WI38 (cell line): ENCODE results near the gene WDR88.

Source experiments
- H3K4me3 ChIP-seq: 2 replicates; pipeline ENCODE4 v1.5.1; 2011; ENCODE audit warnings: low read depth, mild to moderate bottlenecking, control low read depth, low read length
- TF ChIP-seq, protein P1 (sequence below): IDR thresholded peaks from 2 replicates; pipeline ENCODE4 v1.5.1; 2012; ENCODE audit warnings: low read depth, mild to moderate bottlenecking, control low read depth, low read length

WDR88 gene

GRCh38 chr19:33196446-33197193, 64.7 kb downstream of the WDR88 start:
- TF ChIP-seq, protein P1, sequence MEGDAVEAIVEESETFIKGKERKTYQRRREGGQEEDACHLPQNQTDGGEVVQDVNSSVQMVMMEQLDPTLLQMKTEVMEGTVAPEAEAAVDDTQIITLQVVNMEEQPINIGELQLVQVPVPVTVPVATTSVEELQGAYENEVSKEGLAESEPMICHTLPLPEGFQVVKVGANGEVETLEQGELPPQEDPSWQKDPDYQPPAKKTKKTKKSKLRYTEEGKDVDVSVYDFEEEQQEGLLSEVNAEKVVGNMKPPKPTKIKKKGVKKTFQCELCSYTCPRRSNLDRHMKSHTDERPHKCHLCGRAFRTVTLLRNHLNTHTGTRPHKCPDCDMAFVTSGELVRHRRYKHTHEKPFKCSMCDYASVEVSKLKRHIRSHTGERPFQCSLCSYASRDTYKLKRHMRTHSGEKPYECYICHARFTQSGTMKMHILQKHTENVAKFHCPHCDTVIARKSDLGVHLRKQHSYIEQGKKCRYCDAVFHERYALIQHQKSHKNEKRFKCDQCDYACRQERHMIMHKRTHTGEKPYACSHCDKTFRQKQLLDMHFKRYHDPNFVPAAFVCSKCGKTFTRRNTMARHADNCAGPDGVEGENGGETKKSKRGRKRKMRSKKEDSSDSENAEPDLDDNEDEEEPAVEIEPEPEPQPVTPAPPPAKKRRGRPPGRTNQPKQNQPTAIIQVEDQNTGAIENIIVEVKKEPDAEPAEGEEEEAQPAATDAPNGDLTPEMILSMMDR = no peak

DNA sequence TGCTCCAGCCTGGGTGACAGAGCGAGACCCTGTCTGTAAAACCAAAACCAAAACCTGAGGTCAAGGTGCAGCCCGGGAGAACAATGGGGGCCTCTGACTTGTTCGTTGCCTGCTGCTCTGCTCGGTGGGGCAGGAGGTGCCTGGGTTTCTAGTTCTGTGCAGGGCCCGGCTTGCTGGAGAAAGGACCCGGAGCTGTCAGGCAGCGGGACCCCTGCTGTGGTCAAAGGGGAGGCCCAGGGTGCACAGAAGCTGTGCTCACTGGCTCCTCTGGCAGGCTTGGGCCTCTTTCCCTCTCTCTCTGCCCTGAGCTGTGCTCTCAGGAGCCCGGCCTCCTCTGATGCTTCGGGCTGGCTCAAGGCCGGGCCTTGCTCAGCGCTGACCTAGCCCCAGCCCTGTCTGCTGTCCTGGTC, 65.7 kb downstream of the WDR88 start:
- no peak overlapping the region for H3K4me3 ChIP-seq
- TF ChIP-seq, protein P1 = no peak

More at GRCh38 chr19:33196446-33197193, 64.7 kb downstream of the WDR88 start:
- no peak overlapping the region for H3K4me3 ChIP-seq

DNA sequence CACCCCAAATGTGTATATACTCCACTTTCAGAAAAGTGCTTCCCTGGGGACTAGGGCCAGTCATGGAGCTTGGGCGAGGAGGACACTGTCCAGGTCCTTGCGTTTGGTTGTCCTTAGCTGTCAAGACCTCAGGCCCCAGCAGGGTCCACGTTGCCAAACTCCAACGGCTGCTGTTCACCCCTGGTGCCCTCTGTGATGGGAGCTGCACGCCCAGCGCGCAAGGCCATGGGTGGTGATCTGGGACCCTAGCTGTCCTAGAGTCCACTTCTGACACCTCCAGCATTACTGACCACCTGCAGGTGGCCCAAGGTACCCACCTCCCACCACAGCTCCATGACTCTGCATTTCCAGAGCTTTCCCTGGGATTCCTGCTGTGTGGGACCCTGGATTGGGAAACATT, 66.3 kb downstream of the WDR88 start:
- H3K4me3 ChIP-seq = no peak overlapping the region
- TF ChIP-seq, protein P1 = no peak

DNA sequence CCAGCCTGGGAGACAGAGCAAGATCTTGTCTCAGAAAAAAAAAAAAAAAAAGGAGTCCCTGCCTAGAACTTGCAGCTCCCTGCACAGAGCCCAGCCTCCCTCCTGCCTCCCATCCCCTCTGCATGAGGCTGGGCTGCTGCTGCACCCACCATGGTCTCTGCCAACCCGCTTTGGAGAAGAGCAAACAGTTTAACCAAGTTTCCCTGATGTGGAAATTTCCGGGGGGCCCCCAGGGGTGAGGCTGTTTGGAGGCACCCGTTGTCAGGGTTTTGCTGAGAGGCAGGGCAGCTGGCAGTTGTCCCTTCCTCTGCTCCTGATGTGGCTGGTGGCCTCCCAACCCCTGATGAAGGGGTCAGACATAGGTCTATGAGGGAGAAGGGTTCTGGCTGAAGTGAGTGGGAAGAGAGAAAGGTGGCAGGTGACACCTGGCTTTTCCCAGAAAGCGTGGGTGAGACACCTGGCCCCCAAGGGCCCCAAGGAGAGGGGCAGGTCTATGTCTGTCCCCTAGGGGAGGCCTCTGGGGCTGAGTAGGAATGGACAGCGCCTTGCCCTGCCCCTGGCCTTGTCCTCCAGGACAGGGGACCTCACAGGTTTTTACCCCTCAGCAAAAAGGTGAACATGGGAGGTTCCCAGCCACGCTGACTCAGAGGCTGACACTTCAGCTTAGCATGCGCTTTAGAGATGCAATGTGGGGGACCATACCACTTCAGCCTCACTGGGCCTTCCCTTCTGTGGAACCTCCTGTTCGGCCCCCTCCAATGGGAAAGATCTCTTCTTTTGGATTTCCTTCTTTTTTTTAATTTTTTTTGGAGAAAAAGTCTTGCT, 67.7 kb downstream of the WDR88 start:
- TF ChIP-seq, protein P1 = no peak
- no peak overlapping the region for H3K4me3 ChIP-seq

DNA sequence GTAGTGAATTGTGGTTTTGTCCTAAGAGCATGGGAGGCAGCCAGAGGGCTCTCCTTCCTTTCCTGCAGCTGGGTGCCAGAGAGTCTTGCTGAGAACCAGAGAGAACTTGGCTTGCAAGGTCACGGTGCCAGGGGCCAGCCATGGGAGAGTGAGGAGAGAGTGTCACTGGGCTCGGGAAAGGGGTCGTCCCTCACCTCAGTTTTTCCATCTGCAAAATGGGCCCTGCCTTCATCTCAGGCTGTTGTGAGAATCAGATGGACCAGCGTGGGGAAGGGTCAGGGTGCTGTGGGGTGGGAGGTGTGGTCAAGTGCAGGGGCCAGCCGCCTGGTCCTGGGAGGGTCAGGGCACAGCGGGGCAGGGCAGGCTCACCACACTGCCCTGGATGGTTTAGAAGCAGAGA, 69.6 kb downstream of the WDR88 start:
- H3K4me3 ChIP-seq = no peak overlapping the region
- TF ChIP-seq, protein P1 = no peak

DNA sequence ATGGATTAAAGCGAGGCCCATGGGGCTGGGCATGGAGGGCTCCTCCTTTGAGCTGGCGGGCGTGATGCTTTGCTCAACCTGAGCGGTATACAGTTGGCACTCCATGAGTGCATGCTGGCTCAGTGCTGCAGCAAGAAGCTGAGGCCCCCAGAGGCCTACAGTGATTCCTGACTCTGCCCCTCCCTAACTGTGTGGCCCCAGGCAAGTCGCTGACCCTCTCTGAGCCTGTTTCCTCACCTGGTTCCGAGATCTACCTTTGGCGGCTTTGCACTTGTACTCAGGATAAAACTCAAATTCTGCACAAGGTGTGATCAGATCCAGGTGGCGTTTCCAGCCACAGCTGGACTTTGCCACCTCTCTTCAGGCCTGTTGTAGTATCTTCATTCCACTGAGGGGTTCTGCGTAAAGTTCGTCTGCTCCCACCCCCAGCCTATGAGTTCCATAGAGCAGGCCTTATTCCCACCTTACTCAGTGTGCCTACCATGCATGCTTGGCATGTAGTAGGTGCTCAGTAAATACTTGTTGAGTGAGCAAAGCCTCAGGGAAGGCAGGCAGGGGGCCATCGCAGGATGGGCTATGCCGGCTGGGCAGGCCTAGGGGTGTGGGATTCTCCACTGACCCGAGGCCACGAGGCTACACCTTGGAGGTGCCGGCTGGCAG, 70.1 kb downstream of the WDR88 start:
- TF ChIP-seq, protein P1 = no peak

More for the DNA sequence above, 70.1 kb downstream of the WDR88 start:
- no peak overlapping the region for H3K4me3 ChIP-seq
